HG03060 (cell line): ENCODE data around the gene FRY.

Experiments
- ATAC-seq: cut with Tn5 transposase; IDR thresholded peaks from one replicate; pipeline ENCODE4 v1.9.1; 2021; ENCODE audit warnings: low read depth, moderate number of reproducible peaks; ENCODE audit not compliant: unreplicated experiment

FRY gene

DNA sequence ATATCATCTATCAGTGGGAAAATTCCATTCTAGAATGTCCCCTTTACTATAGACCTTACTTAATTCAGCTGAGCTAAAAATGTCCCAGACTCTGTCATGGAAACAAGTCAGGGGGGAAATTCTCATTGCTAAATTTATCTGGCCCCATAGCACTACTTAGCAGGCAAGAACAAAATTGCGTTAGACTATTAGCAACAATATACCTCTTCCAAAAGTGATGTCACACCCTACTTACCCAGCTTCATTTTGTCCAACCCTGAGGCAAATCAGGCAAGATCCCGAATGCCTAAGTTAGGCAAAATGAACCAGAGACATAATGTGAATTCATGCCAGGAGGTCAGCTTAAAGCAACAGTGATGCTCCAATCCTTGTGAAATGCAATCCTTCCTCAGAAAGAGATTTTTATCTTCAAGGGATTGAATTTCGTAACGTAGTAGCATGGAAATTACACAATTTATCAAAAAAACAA, 93.7 kb downstream of the FRY start:
- no peak for ATAC-seq

DNA sequence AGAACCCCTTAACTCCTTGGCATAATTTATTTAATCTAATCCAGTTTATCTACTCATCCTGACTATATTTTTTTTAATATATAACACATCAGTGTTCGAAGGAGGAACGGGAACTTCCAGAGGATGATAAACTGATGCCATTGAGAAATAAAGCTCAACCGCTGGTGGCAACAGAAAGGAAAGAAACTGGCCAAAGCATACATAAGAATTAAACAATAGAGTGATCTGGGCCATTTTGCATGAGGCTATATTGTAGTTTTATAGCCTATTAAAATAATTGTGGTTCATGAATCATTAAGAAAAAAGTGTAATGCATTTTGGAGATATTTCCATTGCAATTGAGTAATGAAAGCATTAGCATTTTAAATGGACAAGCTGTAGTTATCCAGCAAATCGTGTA, 94.2 kb downstream of the FRY start:
- ATAC-seq, result no peak

DNA sequence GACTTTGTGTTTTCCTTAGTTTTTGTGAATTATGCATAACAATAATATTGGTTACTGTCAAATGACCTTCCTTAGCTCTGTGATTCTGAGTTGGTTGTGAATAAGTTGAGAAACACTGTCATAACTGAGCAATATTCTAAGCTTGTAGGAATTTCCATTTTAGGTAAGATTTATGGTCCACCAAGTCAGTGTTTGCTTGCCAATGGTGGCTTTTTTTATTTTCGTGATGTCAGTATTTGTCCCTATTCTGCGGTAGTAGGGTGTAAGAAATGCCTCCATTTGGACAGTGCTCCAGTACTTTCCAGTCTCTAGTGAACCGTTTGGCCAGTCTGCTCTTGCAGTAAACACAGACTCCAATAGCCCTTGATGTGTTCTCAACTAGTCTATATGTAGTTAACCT, 94.7 kb downstream of the FRY start:
- ATAC-seq, result no peak

DNA sequence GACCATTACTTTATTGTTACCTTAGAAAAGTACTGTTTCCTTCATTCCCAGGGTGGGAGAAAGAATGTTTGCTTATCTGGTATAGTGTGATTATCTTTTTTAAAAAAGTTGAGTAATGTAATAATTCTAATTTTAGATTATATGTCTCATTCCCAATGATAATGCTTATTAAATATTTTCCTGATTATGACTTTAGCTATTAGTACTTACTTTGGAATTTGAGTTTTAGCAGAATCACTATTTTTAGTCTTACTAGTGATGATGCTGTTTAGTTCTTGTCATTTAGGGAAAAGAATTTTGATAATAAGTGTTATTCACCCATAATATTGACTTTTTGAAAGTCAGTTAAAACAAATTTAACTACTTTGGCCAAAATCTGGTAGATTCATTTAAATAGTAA, 95.2 kb downstream of the FRY start:
- ATAC-seq, result no peak

DNA sequence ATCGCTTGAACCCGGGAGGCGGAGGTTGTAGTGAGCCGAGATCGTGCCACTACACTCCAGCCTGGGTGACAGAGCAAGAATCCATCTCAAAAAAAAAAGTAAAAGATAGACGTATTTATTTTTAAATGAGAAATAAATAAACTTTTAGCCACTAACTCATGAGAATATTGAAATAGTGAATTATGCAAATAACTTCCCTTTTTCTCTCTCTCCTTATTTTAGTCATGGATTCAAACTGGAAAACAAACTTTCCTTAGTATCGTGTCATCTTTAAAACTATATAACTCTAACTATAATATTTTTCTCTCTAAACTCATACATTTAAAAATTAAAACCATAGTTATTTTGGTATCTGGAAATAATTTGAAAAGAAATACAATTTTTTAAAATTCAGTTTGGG, 96.1 kb downstream of the FRY start:
- ATAC-seq, result no peak

DNA sequence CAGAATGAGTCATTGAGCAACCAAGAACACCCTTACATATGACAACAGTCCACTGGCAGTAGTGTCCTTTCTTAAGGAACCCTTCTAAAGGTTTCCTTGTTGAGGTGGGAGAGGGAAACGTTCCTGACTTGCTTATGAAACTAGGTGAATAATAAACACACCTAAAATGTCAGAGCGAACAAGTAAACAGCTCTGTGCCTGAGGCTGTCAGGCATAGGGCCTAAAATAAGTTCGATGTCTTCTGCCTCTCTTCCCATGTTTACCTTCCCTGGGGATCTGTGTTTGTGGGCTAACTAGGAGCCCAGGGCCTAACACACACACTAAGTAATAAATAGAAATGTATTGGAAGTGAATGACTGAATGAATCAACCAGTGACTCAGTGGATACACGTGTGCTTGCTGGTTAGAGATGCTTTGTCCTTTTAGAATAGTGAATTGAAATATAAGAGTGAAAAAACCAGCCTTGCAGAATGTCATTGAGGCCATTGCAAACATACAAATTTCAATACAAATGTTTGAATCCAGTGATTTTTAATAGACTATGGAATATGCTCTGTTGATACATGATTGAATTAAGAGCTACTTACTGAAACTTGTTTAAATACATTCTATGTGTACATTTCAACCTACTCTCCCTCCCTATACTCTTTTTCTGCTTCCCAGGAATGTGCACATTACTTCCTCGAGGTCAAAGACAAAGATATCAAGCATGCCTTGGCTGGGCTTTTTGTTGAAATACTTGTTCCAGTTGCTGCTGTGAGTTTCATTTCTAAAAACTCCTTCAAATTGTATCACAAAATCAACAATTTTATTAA, 102.9 kb downstream of the FRY start:
- no peak for ATAC-seq

DNA sequence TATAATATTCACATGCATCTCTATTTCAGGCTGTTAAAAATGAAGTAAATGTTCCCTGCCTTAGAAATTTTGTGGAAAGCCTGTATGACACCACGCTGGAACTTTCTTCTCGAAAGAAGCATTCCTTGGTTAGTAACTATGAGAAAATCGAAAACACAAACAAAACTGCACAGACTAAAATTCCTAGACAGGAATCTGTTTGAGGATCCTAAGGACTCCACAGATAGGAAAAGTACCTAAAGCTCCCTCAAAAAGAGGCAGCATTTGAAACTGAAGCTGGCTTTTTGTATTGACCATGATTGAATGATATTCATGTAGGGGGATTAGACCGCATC, 103.4 kb downstream of the FRY start:
- no peak for ATAC-seq

DNA sequence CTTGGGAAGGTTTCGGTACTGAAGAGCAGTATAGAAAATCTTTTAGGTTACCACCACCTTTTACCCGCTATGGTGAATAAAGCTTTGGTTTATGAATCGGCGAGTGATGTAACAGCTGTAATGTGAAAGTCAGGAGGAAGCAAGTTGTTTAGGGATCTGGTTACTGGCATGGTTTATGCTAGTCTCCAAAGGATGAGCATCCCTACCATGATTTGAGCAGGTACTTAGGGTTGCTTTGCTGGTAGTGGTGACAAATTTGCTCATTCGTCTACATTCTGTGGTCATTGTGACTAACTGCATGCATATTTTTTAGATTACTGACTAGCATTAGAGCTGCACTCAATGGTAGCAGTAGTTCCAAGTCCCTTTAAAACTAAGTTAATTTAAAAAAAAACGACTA, 104.1 kb downstream of the FRY start:
- no peak for ATAC-seq

DNA sequence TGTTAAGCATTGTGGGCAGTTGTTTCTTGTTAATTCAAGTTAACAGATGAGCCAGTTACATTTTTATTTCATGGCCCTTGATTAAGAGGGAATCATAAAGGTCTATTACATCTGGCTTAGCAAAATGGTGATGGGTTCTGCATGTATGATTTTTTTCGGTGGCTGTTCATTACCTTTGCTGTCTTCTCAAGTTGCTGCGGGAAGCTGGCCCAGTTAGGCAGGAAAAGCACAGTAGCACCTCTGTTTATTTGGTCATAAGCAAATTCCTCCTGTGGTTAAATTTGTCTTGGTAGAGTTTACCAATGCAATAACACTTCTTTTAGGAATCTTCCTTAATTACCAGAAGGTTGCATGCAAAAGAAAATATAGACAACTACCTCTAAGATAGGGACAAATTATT, 104.5 kb downstream of the FRY start:
- ATAC-seq, result no peak

DNA sequence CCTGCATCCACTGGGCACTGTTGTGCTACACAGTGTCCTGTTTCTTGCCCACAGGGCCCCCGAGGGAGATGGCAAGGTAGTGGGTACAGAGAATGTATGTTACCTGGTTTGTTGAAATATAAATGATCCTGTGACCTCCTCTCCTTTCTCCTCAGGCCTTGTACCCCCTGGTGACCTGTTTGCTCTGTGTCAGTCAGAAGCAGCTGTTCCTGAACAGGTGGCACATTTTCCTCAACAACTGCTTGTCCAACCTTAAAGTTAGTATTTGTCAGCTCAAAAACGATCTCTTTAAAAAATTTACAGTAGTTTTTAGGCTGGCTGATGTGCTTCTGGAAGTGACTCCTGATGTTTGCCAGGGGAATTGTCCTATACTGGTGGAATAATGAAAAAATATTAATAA, 105.1 kb downstream of the FRY start:
- ATAC-seq, result no peak

DNA sequence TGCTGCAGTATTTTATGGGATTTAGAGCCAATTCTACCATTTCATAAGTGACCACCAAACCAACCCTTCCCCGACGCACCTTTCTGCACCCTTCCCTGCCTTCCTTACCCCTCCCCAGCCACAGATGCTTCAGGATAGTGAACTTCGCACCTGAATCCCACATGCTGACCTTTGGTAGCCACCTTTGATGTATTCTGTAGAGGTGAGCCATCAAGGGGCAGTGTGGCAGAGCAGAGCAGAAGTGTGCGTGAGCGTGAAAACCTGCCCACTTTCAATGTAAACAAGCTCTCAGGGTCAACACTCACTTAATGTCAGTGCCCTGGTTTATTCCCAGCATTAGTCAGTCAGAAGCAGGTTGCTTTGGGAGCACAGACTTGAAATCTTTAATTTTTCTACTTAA, 107.7 kb downstream of the FRY start:
- no peak for ATAC-seq

DNA sequence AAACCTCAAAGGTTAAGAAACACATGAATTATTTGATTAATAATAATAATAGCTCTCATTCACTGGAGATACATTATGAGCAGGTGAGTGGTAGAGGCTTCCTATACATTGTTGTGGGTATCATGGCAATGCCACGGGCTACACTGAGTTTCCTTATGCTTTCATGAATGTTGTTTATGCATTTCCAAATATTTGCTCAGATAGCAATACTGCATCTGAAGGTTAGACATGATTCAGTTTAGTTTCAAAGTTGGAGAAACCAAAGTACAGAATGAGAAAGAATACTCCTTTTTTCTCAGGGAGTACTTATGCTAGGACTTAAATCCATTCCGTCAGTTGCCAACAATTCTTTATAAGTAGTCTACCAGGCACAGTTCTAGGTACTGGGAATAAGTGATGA, 108.5 kb downstream of the FRY start:
- no peak for ATAC-seq

DNA sequence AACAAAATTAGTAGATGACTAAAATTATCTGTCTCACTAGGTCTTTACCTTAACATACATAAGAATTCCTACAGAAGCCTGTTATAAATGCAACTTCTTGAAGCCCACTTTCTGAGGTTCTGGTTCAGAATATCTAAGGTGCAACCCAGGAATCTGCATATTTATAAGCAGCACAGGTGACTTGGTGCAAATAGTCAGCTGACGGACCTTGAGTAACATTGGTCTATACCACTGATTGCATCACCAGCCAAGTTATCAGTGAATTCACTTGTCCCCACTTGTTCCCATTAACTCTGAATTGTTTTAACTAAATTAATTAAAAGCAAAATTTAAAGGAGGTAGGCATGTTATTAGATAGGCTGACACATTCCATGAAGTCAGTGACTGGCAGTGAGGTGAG, 109.9 kb downstream of the FRY start:
- no peak for ATAC-seq

DNA sequence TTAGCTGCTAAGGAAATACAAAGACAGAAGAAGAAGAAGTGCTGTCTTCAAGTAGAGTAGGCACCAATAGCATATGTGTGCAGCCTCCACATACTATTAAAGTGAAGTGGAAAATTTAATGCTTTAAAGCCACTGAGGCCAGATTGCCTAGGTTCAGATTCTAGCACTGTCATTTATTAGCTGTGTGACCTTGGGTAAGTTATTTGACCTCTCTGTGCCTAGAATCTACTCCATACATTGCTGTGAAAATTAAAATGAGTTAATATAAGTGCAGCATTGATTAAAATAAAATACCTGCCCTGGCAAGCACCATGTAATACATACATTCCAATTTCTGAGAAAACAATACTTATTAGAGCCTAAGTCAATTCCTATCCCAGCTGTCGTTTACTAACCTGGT, 110.5 kb downstream of the FRY start:
- no peak for ATAC-seq

DNA sequence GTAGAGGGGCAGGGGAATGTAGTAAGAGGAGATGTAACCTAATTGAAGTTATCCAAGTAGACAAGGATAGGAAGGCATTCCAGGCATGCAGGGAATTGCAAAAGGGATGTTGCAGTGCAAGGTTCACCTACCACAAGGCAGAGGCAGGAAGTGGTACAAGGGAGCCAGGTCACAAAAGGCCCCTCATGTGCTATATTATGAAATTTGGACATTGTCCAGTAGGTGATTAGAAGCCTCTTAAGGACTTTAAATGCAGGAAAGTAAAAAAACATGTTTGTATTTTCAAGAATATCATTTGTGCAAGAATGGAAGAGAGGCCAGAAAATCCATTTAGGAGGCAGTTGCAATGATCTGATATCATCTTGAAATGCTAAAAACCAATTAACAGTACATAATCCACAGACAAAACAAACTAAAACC, 111.4 kb downstream of the FRY start:
- ATAC-seq, result no peak

DNA sequence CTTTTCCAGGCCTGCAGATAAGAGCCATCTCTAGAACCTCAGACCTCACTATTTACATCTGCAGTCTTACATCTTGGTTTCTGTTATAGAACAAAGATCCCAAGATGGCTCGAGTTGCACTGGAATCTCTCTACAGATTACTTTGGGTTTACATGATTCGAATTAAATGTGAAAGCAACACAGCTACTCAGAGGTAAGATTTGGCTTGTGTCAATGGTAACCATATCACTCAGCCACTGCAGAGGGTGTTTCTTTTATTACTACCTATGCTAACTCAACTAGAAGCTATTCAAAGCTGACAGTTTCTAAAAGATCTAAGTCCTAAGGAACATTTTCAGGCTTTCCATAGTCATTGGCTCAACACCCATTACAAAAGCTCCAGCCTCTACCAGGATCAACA, 115.6 kb downstream of the FRY start:
- ATAC-seq, result no peak

DNA sequence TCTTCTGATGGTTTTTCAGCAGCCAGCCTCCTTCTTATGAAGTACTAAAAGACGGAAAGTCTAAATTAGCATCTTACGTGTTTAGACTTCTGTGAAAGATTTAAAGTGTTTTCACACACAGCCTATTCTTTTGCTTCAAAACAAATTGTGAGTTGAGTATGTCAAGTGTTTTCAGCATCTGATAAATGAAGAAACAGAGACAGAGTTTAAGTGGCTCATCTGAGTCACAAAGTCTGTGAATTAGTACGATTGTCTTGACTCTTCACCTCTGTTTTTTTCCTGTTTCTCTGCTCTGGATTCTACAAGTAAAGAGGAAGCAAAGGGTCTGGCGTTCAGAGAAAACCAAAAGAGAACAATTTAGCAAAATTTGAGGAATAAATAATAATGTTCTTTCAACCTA, 116.4 kb downstream of the FRY start:
- no peak for ATAC-seq

DNA sequence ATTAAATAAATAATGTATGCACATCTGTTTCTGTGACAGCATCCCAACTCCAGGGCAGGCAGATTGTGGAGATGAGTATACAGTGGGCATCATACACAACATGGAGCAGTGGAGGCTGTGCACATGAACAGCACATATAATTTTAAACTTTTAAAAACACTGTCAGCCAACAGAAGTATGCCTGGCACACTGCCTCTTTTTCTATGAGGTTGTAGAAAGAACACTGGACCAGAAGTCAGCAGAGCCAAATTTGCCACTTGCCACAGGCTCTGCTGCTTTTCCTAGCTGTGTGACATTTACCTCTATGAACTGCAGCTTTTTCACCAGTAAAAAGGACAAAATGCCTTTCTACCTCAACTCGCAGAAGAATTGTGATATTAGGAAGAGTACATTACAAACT, 118.7 kb downstream of the FRY start:
- ATAC-seq, result no peak

DNA sequence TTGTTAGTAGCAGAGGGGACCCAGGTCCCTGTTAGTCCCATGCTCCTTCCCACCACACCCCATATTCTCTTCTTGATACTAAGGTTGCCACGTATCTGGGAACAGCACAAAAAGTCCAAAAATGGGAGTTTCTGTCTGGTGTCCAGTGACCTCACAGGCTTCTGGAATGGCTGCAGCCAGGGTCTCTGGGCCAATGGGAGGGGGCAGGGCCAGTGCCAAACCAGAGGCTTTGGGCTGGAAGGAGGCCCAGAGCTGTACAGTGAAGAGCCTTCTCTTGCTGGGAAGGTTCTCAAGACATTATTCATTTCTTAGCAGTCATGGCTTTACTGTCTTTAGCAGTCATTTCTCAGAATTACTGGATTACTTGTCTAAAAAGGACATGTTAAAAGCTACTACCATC, 119.2 kb downstream of the FRY start:
- ATAC-seq, result no peak

DNA sequence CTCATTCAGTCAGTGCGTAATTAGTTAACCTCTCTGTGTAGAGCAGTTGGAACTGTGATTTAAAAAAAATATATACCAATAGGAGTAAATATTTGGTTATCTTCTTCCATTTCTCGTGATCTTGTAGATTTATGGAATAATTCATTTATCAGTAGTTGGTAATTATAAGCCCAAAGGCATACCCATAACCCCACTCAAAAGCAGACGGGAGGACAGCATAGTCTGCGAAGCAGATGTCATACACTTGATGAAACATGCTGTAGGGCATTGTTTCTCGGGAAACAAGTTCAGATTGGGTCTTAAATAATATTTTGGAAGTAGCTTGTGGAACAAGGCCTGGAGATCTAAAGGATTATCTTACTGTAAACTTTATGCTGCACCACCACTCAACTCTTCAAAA, 119.7 kb downstream of the FRY start:
- no peak for ATAC-seq

DNA sequence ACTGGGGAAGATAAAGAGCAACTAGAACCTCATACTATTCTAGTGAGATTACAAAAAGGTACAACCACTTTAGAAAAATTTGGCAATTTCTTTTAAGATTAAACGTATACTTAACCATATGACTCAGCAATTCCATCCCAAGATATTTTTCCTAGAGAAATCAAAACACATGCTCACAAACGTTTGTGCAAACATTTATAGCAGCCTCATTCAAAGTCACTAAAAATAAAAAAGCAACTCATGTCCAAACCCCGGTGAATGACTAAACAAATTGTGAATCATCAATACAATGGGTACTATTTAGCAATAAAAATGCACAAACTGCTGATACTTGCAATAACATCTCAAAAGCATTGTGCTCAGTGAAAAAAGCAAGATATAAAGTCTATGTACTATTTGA, 121.5 kb downstream of the FRY start:
- no peak for ATAC-seq

DNA sequence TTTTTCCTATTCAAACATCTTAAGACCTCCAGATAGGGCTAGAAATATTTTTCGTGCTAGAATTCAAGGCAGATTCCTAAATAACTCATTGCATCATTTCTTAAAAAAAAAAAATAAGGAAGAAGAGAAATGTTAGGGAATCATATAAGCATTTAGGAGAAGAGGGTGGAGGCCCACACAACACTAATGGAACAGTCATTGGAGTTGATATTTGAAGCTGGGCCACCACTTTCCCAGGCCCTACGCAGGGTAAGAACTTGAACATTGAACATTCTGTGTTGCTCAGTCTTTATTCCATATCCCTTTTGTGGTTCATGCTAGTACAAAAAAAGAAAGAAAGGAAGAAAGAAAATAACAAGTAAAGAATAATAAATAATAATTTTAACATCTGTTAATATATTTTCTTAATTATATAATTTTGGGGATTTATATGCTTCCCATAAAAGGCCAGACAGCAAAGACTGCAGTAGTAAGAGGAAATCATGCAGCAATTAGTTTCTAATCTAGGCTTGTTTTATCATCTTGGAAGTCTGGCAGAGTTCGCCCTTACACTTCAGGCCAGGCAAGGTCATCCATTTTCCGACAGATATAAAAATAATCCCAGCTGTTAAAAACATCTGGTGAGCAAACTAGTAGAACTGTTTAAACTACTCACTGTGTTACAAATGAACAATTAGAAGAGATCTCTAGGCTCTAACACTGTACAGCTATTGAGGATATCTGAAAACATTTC, 127.7 kb downstream of the FRY start:
- no peak for ATAC-seq
